GM10847 (cell line): ENCODE results near the gene OR4C11.

ENCODE experiments used
- POLR2A ChIP-seq: IDR thresholded peaks from 2 replicates; pipeline ENCODE4 v1.6.1; 2011; ENCODE audit not compliant: insufficient read length; ENCODE audit errors: extremely low read depth

Gene OR4C11, protein sequence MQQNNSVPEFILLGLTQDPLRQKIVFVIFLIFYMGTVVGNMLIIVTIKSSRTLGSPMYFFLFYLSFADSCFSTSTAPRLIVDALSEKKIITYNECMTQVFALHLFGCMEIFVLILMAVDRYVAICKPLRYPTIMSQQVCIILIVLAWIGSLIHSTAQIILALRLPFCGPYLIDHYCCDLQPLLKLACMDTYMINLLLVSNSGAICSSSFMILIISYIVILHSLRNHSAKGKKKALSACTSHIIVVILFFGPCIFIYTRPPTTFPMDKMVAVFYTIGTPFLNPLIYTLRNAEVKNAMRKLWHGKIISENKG

DNA sequence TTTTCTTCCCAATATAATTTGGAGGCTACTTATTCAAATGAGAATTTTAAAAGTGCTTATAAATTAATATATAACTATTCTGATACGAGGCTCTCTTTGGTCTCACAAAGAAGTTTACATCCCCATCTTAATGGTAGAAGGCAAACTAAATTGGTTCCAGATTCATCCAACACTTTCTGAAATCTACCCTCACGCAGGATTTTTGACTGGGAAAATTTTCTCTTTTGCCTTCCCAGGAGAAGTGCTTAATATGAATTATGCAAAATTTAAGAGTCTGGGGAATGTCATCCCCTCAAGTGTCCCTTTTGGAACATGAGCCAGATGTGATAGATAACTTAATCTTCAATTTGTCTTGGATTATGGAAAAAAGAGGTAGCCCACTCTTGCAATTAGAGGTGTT is at the start of gene OR4C11:
OR4C11 (minus strand) TSS at position 101 of the 400 bp plus-strand sequence. CDS start 3,272 bp downstream, outside the sequence.
- TF ChIP-seq POLR2A: no peak

DNA sequence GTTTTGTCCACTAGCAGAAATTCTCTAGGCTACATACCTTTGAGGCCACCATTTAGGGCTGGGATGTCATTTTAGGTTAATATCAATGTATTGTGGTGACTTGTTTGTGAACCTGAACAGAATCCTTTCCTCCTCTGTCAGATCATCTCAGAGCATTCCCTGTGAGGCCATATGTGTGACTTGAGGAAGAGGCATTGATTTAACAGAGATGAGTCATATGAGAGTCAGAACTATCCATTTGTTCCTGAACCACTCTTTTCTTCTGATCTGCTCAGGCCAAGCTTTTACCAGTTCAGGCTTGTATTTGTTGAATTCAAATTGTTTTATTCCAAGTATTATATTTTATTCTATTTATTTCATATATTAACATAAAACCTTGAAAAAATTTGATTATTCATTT is 47.7 kb upstream of the OR4C11 start:
- no peak for TF ChIP-seq POLR2A

DNA sequence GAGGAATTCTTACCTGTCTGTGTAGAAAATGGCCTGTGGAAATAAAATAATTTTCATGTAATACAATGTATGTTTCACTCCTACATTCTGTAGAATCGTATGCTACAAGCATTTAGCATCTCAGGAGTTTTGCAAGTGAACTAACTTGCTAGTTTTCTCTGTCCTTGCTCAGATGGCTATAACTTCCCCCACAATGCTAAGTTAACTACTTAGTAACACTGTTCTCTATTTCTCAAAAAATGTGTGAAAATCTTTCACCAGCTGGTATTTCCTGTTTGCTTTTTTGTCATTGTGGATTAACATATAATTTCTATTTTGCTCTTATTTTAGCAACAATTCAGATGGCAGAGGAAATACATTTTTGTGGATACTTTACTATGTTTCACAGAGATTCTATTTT is 45.1 kb upstream of the OR4C11 start:
- TF ChIP-seq POLR2A: no peak

DNA sequence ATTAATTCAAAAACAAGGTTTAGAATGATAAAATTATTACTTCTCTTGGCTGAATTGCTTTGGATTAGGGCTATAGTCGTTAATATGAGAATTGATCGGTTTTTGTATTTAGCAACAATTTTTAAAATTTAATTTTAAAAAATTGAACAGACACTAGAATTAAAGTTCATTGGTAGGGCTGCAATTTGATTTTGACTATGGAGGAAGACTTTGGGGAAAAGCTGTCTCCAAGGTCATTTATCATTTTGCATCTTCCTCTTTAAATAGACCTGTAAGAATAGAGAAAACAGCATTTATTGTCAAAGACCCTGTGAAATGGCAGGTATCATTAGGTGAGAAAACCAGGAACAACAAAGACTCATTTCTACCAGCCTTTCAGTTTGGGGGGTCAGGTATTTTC is 40.6 kb upstream of the OR4C11 start, which contains the start of gene OR4S2:
OR4S2 (plus strand) TSS at position 301 of the 400 bp plus-strand sequence. CDS start 2,577 bp downstream, outside the sequence.
- no peak for TF ChIP-seq POLR2A

DNA sequence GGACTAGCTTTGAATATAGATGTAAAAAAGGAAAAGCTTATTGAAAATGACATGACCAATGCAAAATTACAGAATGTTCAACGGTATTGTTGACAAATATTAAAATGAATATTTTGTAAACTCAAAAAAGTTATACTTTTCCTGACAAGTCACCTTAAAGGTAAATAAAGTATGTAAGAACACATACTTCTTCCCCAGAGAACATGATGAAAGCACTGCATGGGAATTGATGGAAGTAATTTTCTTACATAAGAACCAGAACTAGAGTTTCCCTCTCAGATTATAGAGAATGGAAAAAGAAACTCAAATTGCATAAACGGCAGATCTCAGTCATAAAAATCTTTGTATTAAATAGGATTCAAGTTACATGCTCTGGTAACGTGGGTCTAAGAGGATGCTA is 27.4 kb upstream of the OR4C11 start, which contains the start of gene OR4P4:
OR4P4 (plus strand) TSS at position 301 of the 400 bp plus-strand sequence.
- no peak for TF ChIP-seq POLR2A

DNA sequence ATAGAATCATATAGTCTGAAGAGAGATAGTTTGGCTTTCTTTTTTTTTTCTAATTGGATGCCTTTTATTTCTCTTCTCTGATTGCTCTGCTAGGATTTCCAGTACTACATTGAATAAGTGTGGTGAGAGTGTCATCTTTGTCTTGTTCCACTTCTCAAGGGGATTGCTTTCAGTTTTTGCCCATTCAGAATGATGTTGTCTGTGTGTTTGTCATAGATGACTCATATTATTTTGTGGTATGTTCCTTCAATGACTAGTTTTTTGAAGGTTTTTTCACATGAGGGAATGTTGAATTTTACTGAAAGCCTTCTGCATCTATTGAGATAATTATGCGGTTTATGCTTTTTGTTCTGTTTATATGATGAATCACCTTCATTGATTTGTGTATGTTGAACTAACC is 17.1 kb upstream of the OR4C11 start:
- no peak for TF ChIP-seq POLR2A

DNA sequence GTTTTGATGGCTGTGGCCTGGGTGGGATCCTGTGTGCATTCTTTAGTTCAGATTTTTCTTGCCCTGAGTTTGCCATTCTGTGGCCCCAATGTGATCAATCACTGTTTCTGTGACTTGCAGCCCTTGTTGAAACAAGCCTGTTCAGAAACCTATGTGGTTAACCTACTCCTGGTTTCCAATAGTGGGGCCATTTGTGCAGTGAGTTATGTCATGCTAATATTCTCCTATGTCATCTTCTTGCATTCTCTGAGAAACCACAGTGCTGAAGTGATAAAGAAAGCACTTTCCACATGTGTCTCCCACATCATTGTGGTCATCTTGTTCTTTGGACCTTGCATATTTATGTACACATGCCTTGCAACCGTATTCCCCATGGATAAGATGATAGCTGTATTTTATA is 34.9 kb downstream of the OR4C11 start:
- TF ChIP-seq POLR2A: no peak

DNA sequence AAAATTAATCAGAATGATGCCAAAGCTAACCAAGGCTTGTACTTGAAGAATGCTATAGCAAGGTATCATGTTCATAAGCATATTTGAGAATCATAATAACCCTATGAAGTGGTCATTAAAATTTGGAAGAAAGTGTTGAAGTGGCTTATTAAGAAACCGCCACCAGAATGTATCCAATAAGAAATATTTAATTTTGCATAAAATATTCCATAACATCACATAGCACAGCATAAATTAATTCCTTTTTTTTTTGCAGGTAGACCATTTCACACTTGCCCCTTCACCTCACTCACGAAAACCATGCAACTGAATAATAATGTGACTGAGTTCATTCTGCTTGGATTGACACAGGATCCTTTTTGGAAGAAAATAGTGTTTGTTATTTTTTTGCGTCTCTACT is 35.6 kb downstream of the OR4C11 start, which contains the start of gene OR4C16:
OR4C16 (plus strand) TSS at position 301 of the 400 bp plus-strand sequence; CDS start at position 301, 0 bp downstream.
- no peak for TF ChIP-seq POLR2A

DNA sequence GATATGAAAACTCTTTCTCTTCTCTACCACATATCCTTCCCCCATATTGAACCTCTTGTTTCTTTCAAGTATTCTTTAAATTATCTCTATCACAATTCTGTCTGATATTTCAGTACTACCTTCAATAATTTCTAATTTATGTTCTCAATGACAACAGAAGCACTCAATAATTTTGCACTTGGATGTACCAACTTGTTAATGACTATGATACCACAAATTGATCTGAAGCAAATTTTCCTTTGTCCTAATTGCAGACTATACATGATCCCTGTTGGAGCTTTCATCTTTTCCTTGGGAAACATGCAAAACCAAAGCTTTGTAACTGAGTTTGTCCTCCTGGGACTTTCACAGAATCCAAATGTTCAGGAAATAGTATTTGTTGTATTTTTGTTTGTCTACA is 53.3 kb downstream of the OR4C11 start, which contains the start of gene OR4C15:
OR4C15 (plus strand) TSS at position 301 of the 400 bp plus-strand sequence; CDS start at position 301, 0 bp downstream.
- no peak for TF ChIP-seq POLR2A
